ENCODE data around the gene SURF2.
"Not testable (repeated sequence)": the region's sequence is repeated elsewhere in the genome, so short reads cannot be mapped to it uniquely, and the experiment has no call there.

SURF2 gene

DNA sequence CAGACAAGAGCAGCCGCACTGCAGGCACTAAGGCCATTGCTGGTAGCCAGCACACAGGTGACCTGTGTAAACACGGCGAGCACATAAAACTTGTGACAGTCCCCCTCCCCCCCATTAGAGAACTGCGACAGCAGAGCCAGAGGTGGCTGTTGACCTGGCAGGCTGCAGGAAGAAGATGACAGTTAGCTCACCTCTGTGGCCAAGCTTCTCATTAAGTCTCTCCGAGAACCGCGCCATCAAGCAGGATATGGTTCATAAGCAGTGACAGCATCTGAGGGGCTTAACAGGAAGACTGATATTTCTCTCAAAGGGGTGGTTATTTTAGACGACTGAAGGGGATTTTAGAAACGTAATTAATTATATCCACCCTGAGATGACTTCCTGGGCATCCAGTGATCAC is 14.3 kb downstream of the SURF2 start:
- 96% methylated on average over 9 of the region's 9 CpGs for WGBS
- no peaks in the 10 kb centered on the region for H3K4me1 ChIP-seq (ENCODE audit: insufficient read depth, low read length)
- no peak overlapping the region for H3K9ac ChIP-seq (ENCODE audit: low read depth, low read length)
- no peaks in the 10 kb centered on the region for H3K27me3 ChIP-seq (ENCODE audit: insufficient read depth, low read length)
- no peaks in the 10 kb centered on the region for H3K9me3 ChIP-seq (ENCODE audit: insufficient read depth, low read depth, low read length)
- no peak overlapping the region for H3K27ac ChIP-seq (ENCODE audit: low read depth, low read length)
- no peak overlapping the region for H3K4me3 ChIP-seq (ENCODE audit: low read length)
- peaks cover 61% of the 10 kb centered on the region for H3K36me3 ChIP-seq (ENCODE audit: insufficient read depth, low read length)

GRCh38 chr9:133371261-133371711 is 14.9 kb downstream of the SURF2 start:
- 88% methylated on average over 12 of the region's 12 CpGs for WGBS
- Histone ChIP-seq H3K27ac (ENCODE audit: low read depth, low read length) (no peak overlapping the region), H3K27me3 (ENCODE audit: insufficient read depth, low read length) (0 out of 2 replicates have a peak, but pooled peaks cover under 1% of the 10 kb centered on the region), H3K9ac (ENCODE audit: low read depth, low read length) (no peak overlapping the region), H3K9me3 (ENCODE audit: insufficient read depth, low read depth, low read length) (no peaks in the 10 kb centered on the region), H3K4me3 (ENCODE audit: low read length) (no peak overlapping the region), H3K4me1 (ENCODE audit: insufficient read depth, low read length) (no peaks in the 10 kb centered on the region), H3K36me3 (ENCODE audit: insufficient read depth, low read length) (peaks cover 55% of the 10 kb centered on the region)

- Histone ChIP-seq H3K27me3 (ENCODE audit: insufficient read depth, low read length) (peaks cover 9% of the 10 kb centered on the region), H3K4me3 (ENCODE audit: low read length) (no peak overlapping the region), H3K9me3 (ENCODE audit: insufficient read depth, low read depth, low read length) (no peaks in the 10 kb centered on the region), H3K4me1 (ENCODE audit: insufficient read depth, low read length) (no peaks in the 10 kb centered on the region), H3K9ac (ENCODE audit: low read depth, low read length) (no peak overlapping the region), H3K36me3 (ENCODE audit: insufficient read depth, low read length) (peaks cover 47% of the 10 kb centered on the region), H3K27ac (ENCODE audit: low read depth, low read length) (no peak overlapping the region)
- 92% methylated on average over 7 of the region's 7 CpGs for WGBS
Measured at GRCh38 chr9:133372144-133372543, 15.8 kb downstream of the SURF2 start.

- WGBS = 40% methylated on average over 12 of the region's 12 CpGs
- Histone ChIP-seq H3K27me3 (ENCODE audit: insufficient read depth, low read length) (peaks cover 14% of the 10 kb centered on the region), H3K4me3 (ENCODE audit: low read length) (peak overlapping the region; percentile 86), H3K4me1 (ENCODE audit: insufficient read depth, low read length) (no peaks in the 10 kb centered on the region), H3K9me3 (ENCODE audit: insufficient read depth, low read depth, low read length) (no peaks in the 10 kb centered on the region), H3K9ac (ENCODE audit: low read depth, low read length) (peak overlapping the region; percentile 96), H3K27ac (ENCODE audit: low read depth, low read length) (no peak overlapping the region), H3K36me3 (ENCODE audit: insufficient read depth, low read length) (peaks cover 26% of the 10 kb centered on the region)
Measured at GRCh38 chr9:133374612-133375115, 18.3 kb downstream of the SURF2 start.

- whole genome bisulfite sequencing = under 1% methylated on average over 39 of the region's 39 CpGs
- Histone ChIP-seq H3K4me1 (ENCODE audit: insufficient read depth, low read length) (no peaks in the 10 kb centered on the region), H3K36me3 (ENCODE audit: insufficient read depth, low read length) (peaks cover 20% of the 10 kb centered on the region), H3K9ac (ENCODE audit: low read depth, low read length) (peak overlapping the region; percentile 96), H3K27ac (ENCODE audit: low read depth, low read length) (peak overlapping the region; percentile 90), H3K27me3 (ENCODE audit: insufficient read depth, low read length) (peaks cover 14% of the 10 kb centered on the region), H3K9me3 (ENCODE audit: insufficient read depth, low read depth, low read length) (no peaks in the 10 kb centered on the region), H3K4me3 (ENCODE audit: low read length) (peak overlapping the region; percentile 86)
Measured at GRCh38 chr9:133375116-133375723, 18.9 kb downstream of the SURF2 start.

DNA sequence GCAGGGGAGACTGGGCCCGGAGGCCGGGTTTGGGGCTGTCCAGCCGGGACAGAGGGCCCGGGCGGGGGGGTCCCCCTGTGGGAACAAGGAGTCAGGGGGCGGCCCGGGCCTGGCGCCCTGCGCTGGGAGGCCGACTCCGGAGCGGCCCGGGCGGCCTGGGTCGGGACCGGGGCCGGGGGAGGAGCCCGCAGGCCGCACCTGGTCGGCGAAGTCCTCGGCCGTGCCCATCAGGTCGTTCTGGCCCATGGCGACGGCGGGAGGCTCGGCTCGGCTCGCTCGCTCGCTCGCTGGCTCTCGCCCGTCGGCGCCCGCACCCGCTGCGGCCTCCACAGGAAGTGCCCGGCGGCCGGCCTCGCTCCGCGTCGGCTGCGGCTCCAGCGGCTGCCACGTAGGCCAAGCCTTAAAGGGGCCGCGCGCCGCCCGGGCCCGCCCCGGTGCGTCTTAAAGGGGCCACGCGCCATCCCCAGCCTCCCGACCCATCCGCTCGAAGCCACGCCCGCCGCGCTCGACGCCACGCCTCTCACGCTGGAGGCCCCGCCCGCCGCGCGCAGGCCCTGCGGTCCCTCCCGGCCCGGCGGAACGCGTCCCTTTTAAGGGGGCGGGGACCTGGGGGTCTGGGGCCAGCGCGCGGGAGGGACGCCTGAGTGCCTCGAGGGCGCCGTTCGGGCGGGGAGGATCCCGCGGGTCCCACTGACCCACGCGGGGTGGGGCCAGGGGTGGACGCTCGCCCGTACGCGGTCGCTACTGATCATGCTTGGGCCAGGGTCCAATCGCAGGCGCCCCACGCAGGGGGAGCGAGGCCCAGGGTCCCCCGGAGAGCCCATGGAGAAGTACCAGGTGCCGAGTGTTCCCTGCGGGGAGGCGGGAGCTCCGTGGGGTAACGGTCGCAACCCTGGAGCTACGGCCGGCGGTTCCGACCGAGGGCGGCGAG is 19.6 kb downstream of the SURF2 start, which contains the start of the genes STKLD1 and SURF4:
TSS of gene STKLD1 (plus strand) at position 643 of the 931 bp plus-strand sequence. CDS start at position 751, 108 bp downstream.
TSS of gene SURF4 (minus strand) at position 337 of the 931 bp plus-strand sequence. CDS start at position 246, 91 bp downstream.
- Histone ChIP-seq H3K27ac (ENCODE audit: low read depth, low read length) (peak within 1 kb of the TSS; percentile 90), H3K9me3 (ENCODE audit: insufficient read depth, low read depth, low read length) (no peaks in the 10 kb centered on the region), H3K36me3 (ENCODE audit: insufficient read depth, low read length) (peaks cover 13% of the 10 kb centered on the region; the same call in 1 of the 2 replicates), H3K9ac (ENCODE audit: low read depth, low read length) (peak within 1 kb of the TSS; percentile 96), H3K4me1 (ENCODE audit: insufficient read depth, low read length) (no peaks in the 10 kb centered on the region), H3K27me3 (ENCODE audit: insufficient read depth, low read length) (peaks cover 14% of the 10 kb centered on the region), H3K4me3 (ENCODE audit: low read length) (peak within 1 kb of the TSS; percentile 86)
- WGBS = 1% methylated on average over 120 of the region's 120 CpGs

GRCh38 chr9:133377280-133377679 is 20.9 kb downstream of the SURF2 start:
- H3K9me3 ChIP-seq (ENCODE audit: insufficient read depth, low read depth, low read length); H3K4me3 ChIP-seq (ENCODE audit: low read length); H3K9ac ChIP-seq (ENCODE audit: low read depth, low read length); H3K4me1 ChIP-seq (ENCODE audit: insufficient read depth, low read length); H3K27ac ChIP-seq (ENCODE audit: low read depth, low read length); H3K36me3 ChIP-seq (ENCODE audit: insufficient read depth, low read length): not testable (repeated sequence)
- WGBS = 92% methylated on average over 14 of the region's 14 CpGs
- peaks cover 14% of the 10 kb centered on the region for H3K27me3 ChIP-seq (ENCODE audit: insufficient read depth, low read length)

DNA sequence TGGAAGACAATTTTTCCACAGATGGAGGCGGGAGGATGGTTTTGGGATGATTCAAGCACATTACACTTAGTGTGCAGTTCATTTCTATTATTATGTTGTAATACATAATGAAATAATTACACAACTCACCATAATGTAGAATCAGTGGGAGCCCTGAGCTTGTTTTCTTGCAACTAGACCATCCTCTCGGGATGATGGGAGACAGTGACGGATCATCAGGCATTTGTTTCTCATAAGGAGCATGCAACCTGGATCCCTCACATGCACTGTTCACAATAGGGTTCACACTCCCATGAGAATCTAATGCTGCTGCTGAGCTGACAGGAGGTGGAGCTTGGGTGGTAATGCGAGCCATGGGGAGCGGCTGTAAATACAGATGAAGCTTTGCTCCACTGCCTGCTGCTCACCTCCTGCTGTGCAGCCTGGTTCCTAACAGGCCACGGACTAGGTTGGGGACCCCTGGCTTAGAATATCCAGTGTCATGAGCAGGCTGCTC is 21.4 kb downstream of the SURF2 start:
- H3K9me3 ChIP-seq (ENCODE audit: insufficient read depth, low read depth, low read length) = no peaks in the 10 kb centered on the region
- H3K4me3 ChIP-seq (ENCODE audit: low read length) = no peak overlapping the region
- H3K4me1 ChIP-seq (ENCODE audit: insufficient read depth, low read length) = no peaks in the 10 kb centered on the region
- H3K27ac ChIP-seq (ENCODE audit: low read depth, low read length) = no peak overlapping the region
- H3K27me3 ChIP-seq (ENCODE audit: insufficient read depth, low read length) = peaks cover 14% of the 10 kb centered on the region
- WGBS = 53% methylated on average over 6 of the region's 6 CpGs
- peaks cover 7% of the 10 kb centered on the region; the same call in 1 of the 2 replicates for H3K36me3 ChIP-seq (ENCODE audit: insufficient read depth, low read length)
- no peak overlapping the region for H3K9ac ChIP-seq (ENCODE audit: low read depth, low read length)

- Histone ChIP-seq H3K4me1 (ENCODE audit: insufficient read depth, low read length) (no peaks in the 10 kb centered on the region), H3K9ac (ENCODE audit: low read depth, low read length) (no peak overlapping the region), H3K36me3 (ENCODE audit: insufficient read depth, low read length) (peaks cover 2% of the 10 kb centered on the region; the same call in 1 of the 2 replicates), H3K4me3 (ENCODE audit: low read length) (no peak overlapping the region), H3K9me3 (ENCODE audit: insufficient read depth, low read depth, low read length) (no peaks in the 10 kb centered on the region), H3K27me3 (ENCODE audit: insufficient read depth, low read length) (peaks cover 14% of the 10 kb centered on the region), H3K27ac (ENCODE audit: low read depth, low read length) (no peak overlapping the region)
- WGBS = 95% methylated on average over 1 of the region's 1 CpG
Measured at GRCh38 chr9:133378408-133378962, 22.1 kb downstream of the SURF2 start.

DNA sequence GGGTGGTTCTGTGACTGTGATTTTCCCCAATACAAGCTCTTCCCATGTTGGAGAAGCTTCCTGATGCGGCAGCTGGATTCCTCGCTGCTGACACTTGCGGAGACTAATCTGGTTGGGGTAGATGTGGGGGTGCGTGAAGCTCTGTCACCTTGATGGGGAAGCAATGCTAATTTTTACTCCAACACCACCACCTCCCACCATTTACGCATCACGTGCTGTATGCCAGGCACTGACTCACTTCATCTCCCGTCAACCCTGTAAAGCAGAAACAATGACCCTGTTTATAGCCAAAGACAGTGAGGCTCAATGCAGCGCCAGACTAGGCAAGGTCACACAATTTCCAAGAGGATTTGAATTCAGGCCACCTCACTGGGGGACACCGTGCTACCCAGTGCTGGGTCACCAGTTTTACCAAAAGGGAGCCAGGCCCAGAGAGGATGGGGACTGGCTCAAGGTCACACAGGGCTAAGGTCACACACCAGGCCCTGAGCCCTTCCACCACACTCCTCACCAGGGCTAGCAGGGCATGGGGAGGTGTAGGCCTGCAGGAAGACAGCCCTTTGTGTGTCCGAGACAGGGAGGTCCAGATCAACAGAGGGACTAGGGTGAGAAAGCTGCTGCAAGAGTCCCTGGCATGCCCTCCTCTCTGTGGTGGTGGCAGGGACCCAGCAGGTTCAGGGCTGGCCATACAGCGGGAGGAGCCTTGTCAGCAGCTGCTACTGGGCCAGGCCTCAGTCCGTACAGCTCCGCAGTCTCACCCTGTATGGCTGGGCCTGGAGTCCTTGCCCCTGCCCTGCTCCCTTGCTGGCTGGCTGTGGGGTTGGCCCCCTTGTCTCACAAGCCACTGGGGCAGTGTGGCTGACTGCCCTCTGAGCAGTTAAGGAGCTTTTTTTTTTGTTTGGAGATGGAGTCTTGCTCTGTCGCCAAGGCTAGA is 23.1 kb downstream of the SURF2 start:
- H3K9me3 ChIP-seq (ENCODE audit: insufficient read depth, low read depth, low read length) = no peaks in the 10 kb centered on the region
- H3K27ac ChIP-seq (ENCODE audit: low read depth, low read length) = no peak overlapping the region
- peaks cover 14% of the 10 kb centered on the region for H3K27me3 ChIP-seq (ENCODE audit: insufficient read depth, low read length)
- H3K4me3 ChIP-seq (ENCODE audit: low read length) = no peak overlapping the region
- H3K36me3 ChIP-seq (ENCODE audit: insufficient read depth, low read length) = no peaks in the 10 kb centered on the region
- H3K4me1 ChIP-seq (ENCODE audit: insufficient read depth, low read length) = no peaks in the 10 kb centered on the region
- H3K9ac ChIP-seq (ENCODE audit: low read depth, low read length) = no peak overlapping the region
- 91% methylated on average over 13 of the region's 14 CpGs for WGBS
